KBM-7 (cell line): ENCODE results near the gene CTIF.
"Not testable (repeated sequence)": the region's sequence is repeated elsewhere in the genome, so short reads cannot be mapped to it uniquely, and the experiment has no call there.

Source experiments
- DNase-seq: peaks from one replicate; pipeline ENCODE4 v3.0.0-alpha.2; 2015
- in situ Hi-C: fragments of 300-500 bp; cut with MboI; formaldehyde crosslinking; loops from 2 replicates; pipeline ENCODE4 v1.14.3; 2020; ENCODE audit warnings: low sequenced_read_pairs, low pct_unique_long_range_greater_than_20kb, mixed read lengths

Gene CTIF

GRCh38 chr18:48538531-48539405 is at the start of gene CTIF:
TSS of gene CTIF (plus strand) at chr18:48539031. CDS start at chr18:48619566, 80,535 bp downstream.
- in situ Hi-C loops: loop anchor here (25.0 kb wide), 1 partner anchor 99 kb away; no protein-coding TSS in a partner anchor
- peak; percentile 94 for DNase-seq

DNA sequence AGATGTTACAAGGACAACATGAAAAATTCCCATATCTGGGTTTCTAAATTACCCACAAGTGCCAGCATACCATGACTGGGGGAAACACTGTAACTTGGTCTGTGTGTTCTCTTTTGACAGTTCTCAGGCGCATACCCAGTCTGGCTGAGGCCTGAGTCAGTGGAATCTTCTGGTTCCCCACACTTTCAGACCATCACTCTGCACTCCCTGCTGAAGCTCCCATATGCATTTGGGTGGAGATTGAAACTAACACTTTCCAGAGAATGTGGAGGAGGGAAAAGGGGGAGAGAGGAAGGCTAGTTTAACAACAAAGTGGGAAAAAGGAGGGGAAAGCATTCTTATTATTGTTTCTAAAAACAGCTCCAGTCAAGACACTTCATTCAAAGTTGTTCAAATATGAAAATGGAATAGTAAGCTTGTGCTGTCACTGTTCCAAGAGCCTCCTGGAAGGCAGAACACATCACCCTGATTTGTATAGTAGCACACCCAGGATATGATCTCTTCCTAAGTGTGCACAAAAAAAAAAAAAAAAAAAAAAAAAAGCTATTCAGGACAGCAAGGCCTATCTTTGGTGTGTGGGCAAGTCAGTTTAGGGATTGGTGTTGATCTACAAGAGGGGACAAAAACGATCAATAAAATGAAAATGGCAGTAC is 48.1 kb upstream of the CTIF start:
- in situ Hi-C loops: no loop called here
- DNase-seq: no peak

GRCh38 chr18:48492880-48493279 is 46.0 kb upstream of the CTIF start:
- in situ Hi-C loops: no loop called here
- DNase-seq: no peak

DNA sequence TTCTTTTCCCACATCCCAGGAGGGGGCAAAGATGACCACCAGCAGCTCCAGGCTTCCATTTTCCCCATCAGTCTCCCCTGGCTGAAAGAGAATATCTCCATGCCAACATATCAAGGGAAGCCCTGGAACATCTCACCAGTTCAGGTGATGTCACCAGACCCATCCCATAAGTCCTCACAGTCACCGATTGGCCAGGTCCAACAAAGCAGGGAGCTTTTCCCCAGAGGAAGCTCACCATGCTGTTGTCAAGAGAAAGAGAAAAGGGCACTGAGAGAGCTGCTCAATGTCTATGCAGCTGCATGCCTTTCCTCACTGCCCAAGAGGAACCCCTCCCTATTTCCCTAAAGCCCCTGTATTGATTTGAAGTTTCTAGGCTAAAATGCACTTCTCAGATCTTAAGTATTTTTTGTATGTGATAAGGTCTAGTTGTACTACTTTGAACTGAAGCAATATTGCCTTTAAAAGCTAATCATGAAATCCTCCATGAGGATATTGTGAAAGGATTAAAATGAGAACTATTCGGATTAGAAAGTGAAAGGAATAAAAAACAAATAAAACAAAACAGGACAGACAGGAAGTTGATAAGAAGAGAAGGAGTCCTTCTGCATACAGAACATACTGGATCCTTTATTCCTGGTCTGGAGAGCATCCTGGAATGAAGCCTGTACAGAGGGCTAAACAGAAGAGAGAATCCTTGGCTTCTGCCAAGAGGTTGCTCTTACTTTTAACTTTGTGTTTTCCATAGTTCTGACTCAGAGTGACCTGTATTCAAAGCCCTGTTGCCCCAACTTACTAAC is 45.2 kb upstream of the CTIF start:
- no peak for DNase-seq
- in situ Hi-C loops: no loop called here

DNA sequence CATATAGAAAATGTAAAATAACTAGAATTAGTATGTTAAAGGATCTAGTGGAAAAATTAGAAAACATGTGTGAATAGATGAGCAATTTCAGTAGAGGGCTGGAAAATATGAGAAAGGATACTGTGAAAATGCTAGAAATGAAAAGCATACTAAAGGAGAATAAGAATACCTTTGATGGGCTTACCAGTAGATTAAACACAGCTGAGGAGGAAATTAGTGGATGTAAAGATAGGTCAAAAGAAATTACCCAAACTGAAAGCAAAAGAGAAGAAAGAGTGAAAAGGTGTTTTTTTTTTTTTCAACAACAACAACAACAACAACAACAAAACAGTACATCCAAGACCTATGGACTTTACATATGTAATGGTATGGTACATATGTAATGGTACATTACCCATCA is 41.0 kb upstream of the CTIF start:
- no peak for DNase-seq
- in situ Hi-C loops: no loop called here

- in situ Hi-C loops: no loop called here
- no peak for DNase-seq
Observed at GRCh38 chr18:48500517-48500916, 38.3 kb upstream of the CTIF start.

DNA sequence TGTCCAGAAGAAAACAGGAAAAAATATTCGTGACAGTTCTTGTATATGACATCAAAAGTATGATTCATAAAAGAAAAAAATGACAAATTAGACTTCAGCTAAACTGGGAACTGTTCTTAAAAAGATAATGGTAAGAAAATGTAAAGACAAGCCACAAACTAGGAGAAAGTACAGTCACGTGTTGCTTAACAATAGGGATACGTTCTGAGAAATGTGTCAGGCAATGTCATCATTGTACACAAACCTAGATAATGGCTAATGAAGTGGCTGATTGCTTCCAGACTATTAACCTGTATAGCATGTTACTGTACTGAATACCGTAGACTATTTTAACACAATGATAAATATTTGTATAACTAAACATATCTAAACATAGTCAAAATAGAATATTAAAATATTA is 35.9 kb upstream of the CTIF start:
- no peak for DNase-seq
- in situ Hi-C loops: no loop called here

DNA sequence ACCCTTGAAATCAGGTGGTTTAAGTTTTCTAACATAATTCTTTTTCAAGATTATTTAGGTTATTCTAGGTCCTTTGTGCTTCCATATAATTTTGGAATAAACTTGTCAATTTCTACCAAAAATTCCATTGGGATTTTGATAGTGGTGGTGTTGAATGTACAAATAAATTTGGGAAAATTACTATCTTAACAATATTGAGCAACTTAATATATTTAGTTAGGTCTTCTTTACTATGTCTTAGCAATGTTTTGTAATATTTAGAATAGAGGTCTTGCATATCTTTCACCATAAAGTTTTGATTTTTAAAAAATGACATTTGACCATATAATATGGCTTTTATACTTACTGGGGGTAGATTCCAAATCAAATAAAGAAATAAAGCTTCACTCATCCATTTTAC is 34.0 kb upstream of the CTIF start:
- in situ Hi-C loops: no loop called here
- DNase-seq: no peak

- DNase-seq, in situ Hi-C loops: not testable (repeated sequence)
Observed at GRCh38 chr18:48506983-48507568, 31.8 kb upstream of the CTIF start.

GRCh38 chr18:48512498-48512897 is 26.3 kb upstream of the CTIF start:
- in situ Hi-C loops, DNase-seq: not testable (repeated sequence)

DNA sequence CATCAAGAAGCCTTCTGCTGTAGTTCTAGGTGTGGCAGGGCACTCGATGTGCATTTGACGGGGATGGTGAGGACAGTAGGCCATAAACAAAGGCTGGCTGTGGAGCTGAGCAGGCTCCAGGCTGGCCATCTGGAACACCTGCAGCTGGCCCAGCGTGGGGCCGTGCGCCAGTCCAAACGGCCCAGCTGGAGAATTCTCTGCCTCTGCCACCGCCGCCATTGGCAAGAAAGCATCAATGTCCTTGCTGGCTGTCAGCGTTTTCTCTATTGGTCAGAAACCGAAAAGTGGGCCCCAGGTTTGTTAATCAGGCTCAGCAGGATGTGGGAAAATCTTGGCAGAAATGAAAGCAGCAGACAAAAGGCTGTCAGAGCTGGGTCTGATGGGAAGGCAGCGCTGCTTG is 24.0 kb upstream of the CTIF start:
- no peak for DNase-seq
- in situ Hi-C loops: no loop called here

DNA sequence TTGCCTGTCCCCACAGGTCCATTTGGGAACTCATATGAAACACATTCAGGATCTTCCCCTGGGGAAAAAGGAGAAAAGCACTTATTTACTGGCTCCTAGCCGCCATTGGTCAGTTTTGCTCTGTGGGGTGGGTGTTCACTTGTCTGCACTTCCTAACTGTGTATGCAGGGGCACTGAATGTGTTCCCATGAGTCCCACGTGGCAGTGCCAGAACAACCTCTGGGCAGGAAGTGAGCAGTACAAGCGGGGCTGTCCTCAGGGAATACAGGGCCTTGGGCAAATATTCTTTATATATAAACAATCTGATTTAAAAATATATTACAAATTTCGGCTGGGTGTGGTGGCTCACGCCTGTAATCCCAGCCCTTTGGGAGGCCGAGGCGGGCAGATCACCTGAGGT is 21.8 kb upstream of the CTIF start:
- no peak for DNase-seq
- in situ Hi-C loops: no loop called here

GRCh38 chr18:48519431-48520100 is 19.3 kb upstream of the CTIF start:
- in situ Hi-C loops: no loop called here
- no peak for DNase-seq

DNA sequence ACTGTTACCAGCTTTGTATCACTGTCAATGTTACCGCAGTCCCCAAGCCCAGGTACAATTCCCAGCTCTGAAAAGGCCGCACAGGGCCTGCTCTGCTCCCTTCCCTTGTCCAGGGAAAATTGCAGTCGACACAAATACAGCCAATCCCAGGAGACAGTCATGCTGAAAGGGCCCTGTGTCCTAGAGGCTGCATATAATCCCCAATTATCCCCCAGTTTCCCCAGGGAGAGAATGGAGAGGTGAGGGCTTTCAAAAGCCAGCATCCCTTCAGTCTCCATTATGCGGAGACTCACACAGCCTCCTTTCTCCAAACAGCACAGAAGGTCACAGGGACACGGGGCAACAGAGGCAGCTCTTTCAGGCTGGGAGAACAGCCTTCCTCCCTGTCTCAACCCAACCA is 17.1 kb upstream of the CTIF start:
- in situ Hi-C loops: no loop called here

GRCh38 chr18:48525671-48526070 is 13.2 kb upstream of the CTIF start:
- in situ Hi-C loops: loop anchor here (25.0 kb wide), 1 partner anchor 112 kb away; no protein-coding TSS in a partner anchor
- no peak for DNase-seq

More for the DNA sequence above, 17.1 kb upstream of the CTIF start:
- DNase-seq: no peak

- DNase-seq: no peak
- in situ Hi-C loops: loop anchor here (25.0 kb wide), 1 partner anchor 110 kb away; no protein-coding TSS in a partner anchor
Observed at GRCh38 chr18:48527461-48527860, 11.4 kb upstream of the CTIF start.

DNA sequence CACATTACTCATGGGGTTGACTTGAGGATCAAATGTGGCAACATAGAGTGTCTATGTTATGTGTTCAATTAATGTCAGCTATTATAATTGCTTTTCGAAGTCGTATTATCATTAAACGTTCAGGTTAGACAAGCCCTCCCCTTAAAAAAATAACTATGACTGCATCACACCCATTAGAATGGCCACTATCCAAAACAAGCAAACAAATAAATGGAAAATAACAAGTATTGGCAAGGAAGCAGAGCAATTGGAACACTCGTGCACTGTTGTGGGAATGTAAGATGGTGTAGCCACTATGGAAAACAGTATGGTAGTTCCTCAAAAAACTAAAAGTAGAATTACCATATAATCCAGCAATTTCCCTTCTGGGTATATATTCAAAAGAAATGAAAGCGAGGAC is 10.0 kb upstream of the CTIF start:
- in situ Hi-C loops: loop anchor here (25.0 kb wide), 1 partner anchor 108 kb away; no protein-coding TSS in a partner anchor

DNA sequence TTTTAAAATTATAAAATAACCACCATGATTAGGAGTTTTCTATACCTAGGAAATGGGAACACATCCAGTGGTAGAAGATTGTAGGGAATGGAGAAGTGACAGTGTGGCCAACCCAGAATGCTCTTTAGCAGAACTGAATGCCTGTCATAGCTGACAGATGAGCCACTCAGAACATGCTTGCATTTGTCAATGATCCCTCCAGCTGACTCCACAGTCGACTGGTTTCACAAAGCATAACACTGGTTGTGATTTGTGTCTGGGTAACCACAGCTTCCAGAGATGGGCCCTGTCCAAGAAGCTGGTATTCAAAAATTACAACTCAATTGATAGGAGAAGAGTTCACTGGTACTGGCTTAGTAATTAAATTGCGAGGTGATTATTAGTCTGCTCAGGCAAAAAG is 9.0 kb upstream of the CTIF start:
- DNase-seq: peak; percentile 28
- in situ Hi-C loops: loop anchor here (25.0 kb wide), 1 partner anchor 108 kb away; no protein-coding TSS in a partner anchor

More for the DNA sequence above, 10.0 kb upstream of the CTIF start:
- DNase-seq: no peak
